ENCODE results near the gene PALM2AKAP2.

Gene PALM2AKAP2

GRCh38 chr9:109771796-109772531 is 8.0 kb upstream of the PALM2AKAP2 start:
- DNase-seq (ENCODE audit: low read depth in 3 of 3), result no peak

GRCh38 chr9:109775516-109775915 is 4.5 kb upstream of the PALM2AKAP2 start:
- no peak for DNase-seq (ENCODE audit: low read depth in 3 of 3)

- no peak for DNase-seq (ENCODE audit: low read depth in 3 of 3)
Measured at GRCh38 chr9:109776391-109776790, 3.6 kb upstream of the PALM2AKAP2 start.

GRCh38 chr9:109780453-109781033 is 545 bp downstream of the PALM2AKAP2 start:
- DNase-seq (ENCODE audit: low read depth in 3 of 3), result no peak

- DNase-seq (ENCODE audit: low read depth in 3 of 3), result no peak
Measured at GRCh38 chr9:109781086-109781485, 1.1 kb downstream of the PALM2AKAP2 start.

- no peak for DNase-seq (ENCODE audit: low read depth in 3 of 3)
Measured at GRCh38 chr9:109781541-109782197, 1.7 kb downstream of the PALM2AKAP2 start.

GRCh38 chr9:109787735-109788134 is 7.7 kb downstream of the PALM2AKAP2 start:
- DNase-seq (ENCODE audit: low read depth in 3 of 3), result no peak

GRCh38 chr9:109789556-109789955 is 9.6 kb downstream of the PALM2AKAP2 start:
- no peak for DNase-seq (ENCODE audit: low read depth in 3 of 3)

GRCh38 chr9:109789971-109790370 is 10.0 kb downstream of the PALM2AKAP2 start:
- DNase-seq (ENCODE audit: low read depth in 3 of 3), result no peak

GRCh38 chr9:109791003-109791677 is 11.1 kb downstream of the PALM2AKAP2 start:
- DNase-seq (ENCODE audit: low read depth in 3 of 3), result no peak

- DNase-seq (ENCODE audit: low read depth in 3 of 3), result no peak
Measured at GRCh38 chr9:109791747-109792146, 11.7 kb downstream of the PALM2AKAP2 start.

- no peak for DNase-seq (ENCODE audit: low read depth in 3 of 3)
Measured at GRCh38 chr9:109792951-109793546, 13.1 kb downstream of the PALM2AKAP2 start.

GRCh38 chr9:109793921-109794320 is 13.9 kb downstream of the PALM2AKAP2 start:
- no peak for DNase-seq (ENCODE audit: low read depth in 3 of 3)

- DNase-seq (ENCODE audit: low read depth in 3 of 3), result no peak
Measured at GRCh38 chr9:109794361-109795012, 14.5 kb downstream of the PALM2AKAP2 start.

GRCh38 chr9:109795613-109796012 is 15.6 kb downstream of the PALM2AKAP2 start:
- no peak for DNase-seq (ENCODE audit: low read depth in 3 of 3)

GRCh38 chr9:109796078-109796477 is 16.1 kb downstream of the PALM2AKAP2 start:
- DNase-seq (ENCODE audit: low read depth in 3 of 3), result no peak

- DNase-seq (ENCODE audit: low read depth in 3 of 3), result no peak
Measured at GRCh38 chr9:109797006-109797405, 17.0 kb downstream of the PALM2AKAP2 start.

GRCh38 chr9:109797509-109797908 is 17.5 kb downstream of the PALM2AKAP2 start:
- no peak for DNase-seq (ENCODE audit: low read depth in 3 of 3)

GRCh38 chr9:109799141-109799540 is 19.1 kb downstream of the PALM2AKAP2 start:
- no peak for DNase-seq (ENCODE audit: low read depth in 3 of 3)

- DNase-seq (ENCODE audit: low read depth in 3 of 3), result no peak
Measured at GRCh38 chr9:109799792-109800191, 19.8 kb downstream of the PALM2AKAP2 start.

GRCh38 chr9:109801484-109801883 is 21.5 kb downstream of the PALM2AKAP2 start:
- DNase-seq (ENCODE audit: low read depth in 3 of 3), result no peak

GRCh38 chr9:109802491-109802890 is 22.5 kb downstream of the PALM2AKAP2 start:
- DNase-seq (ENCODE audit: low read depth in 3 of 3), result no peak

Data from stimulated activated CD4-positive, alpha-beta T cell treated with anti-CD3 and anti-CD28 coated beads, TNF-alpha, amount 100 ng/mL, for 48 hours (primary cell).